Gastrocnemius medialis (tissue), 4 donors: ENCODE data around the gene MINAR2. TPM values are rescaled to one million over a fixed set of nuclear protein-coding genes. Genes with fewer than 3 reads are reported as not detected.

Experiments
- ATAC-seq, 2 donors: fragments of 150-250 bp; one replicate each; pipeline ENCODE4 v1.9.1; 2016
- DNase-seq, 2 donors: peaks; one replicate each; pipeline ENCODE4 v3.0.0-alpha.2; 2019
- H3K27ac ChIP-seq, 4 donors: fragments of 200-600 bp; sonication (generic); 1 replicate in 1 of 4; 2 replicates in 3 of 4; pipeline ENCODE4 v1.5.1; 2016 to 2018; ENCODE audit warnings: mild to moderate bottlenecking in 2 of 4, moderate library complexity in 1 of 4
- H3K27me3 ChIP-seq, 3 donors: fragments of 200-600 bp; sonication (generic) in 2 of 3; 1 replicate in 1 of 3; 2 replicates in 2 of 3; pipeline versions ENCODE4 v1.5.1 to v1.6.0; 2016 to 2019; ENCODE audit warnings: mild to moderate bottlenecking in 1 of 3, moderate library complexity in 1 of 3
- H3K36me3 ChIP-seq, 2 donors: fragments of 200-600 bp; sonication (generic) in 1 of 2; one replicate each; pipeline ENCODE4 v1.5.1; 2017 to 2018
- H3K4me1 ChIP-seq, 2 donors: fragments of 200-600 bp; sonication (generic) in 1 of 2; one replicate each; pipeline ENCODE4 v1.5.1; 2016 to 2017; ENCODE audit warnings: mild to moderate bottlenecking in 2 of 2
- H3K4me3 ChIP-seq, 4 donors: fragments of 200-600 bp; sonication (generic) in 3 of 4; 1 replicate in 1 of 4; 2 replicates in 3 of 4; pipeline ENCODE4 v1.5.1; 2016 to 2019; ENCODE audit warnings: mild to moderate bottlenecking in 2 of 4
- H3K9me3 ChIP-seq, 3 donors: fragments of 200-600 bp; sonication (generic) in 2 of 3; 1 replicate in 1 of 3; 2 replicates in 2 of 3; pipeline ENCODE4 v1.5.1; 2016 to 2019
- POLR2A ChIP-seq, 2 donors: fragments of 450-650 bp; IDR thresholded peaks; one replicate each; pipeline ENCODE4 v1.6.1; 2017; ENCODE audit warnings: antibody characterized with exemption in 2 of 2, mild to moderate bottlenecking in 2 of 2, moderate library complexity in 2 of 2
- in situ Hi-C, 4 donors: fragments of 200-750 bp; cut with MboI; loops; one replicate each; pipeline versions ENCODE4 v1.15.0 to v1.8.0; 2017; ENCODE audit warnings: low sequenced_read_pairs in 4 of 4
- intact Hi-C: fragments of 100-400 bp; cut with DNase I; formaldehyde crosslinking; loops from one replicate; pipeline ENCODE4 v1.15.1; 2023; ENCODE audit warnings: low total_unique reads
- total RNA-seq, 4 donors: library from RNA; depleted of rRNA; stranded (reverse); fragments of >200 nt; gene quantifications; one replicate each; pipeline versions ENCODE4 v1.1.0 to v1.2.3, GENCODE V29; 2016
- TF ChIP-seq, protein P1 (sequence below), 5 experiments: fragments of 450-650 bp in 3 of 5; fragments of 200-600 bp in 2 of 5; sonication (generic) in 2 of 5; IDR thresholded peaks in 4 of 5; conservative IDR thresholded peaks in 1 of 5; 1 replicate in 4 of 5; 2 replicates in 1 of 5; pipeline ENCODE4 v1.5.1; 2016 to 2019; ENCODE audit warnings: antibody characterized with exemption in 5 of 5, mild to moderate bottlenecking in 3 of 5, moderate library complexity in 3 of 5

MINAR2 gene
- total RNA-seq, 4 donors from 2014 or later = not detected

DNA sequence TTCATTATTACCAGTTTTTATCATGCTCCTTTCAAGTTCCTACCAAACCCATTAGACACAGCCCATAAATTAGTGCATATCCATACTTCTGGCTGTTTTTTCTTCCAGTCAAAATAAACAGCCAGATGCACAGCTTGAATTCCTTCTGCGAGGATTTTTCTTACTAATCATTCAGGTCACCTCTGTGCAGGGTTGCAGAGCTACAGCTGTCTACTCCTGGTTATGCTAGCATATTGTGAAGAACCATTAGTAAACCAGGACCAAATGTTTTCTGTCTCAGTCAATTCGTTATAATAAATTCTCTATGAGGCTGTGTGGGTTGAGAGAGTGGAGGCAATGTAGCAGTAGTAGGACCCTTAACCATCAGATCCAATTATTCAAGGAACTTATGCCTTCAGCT lies 8.1 kb upstream of the MINAR2 start:
- no peak for TF ChIP-seq POLR2A (IDR thresholded peaks at IDR 0.05)
- TF ChIP-seq, protein P1, sequence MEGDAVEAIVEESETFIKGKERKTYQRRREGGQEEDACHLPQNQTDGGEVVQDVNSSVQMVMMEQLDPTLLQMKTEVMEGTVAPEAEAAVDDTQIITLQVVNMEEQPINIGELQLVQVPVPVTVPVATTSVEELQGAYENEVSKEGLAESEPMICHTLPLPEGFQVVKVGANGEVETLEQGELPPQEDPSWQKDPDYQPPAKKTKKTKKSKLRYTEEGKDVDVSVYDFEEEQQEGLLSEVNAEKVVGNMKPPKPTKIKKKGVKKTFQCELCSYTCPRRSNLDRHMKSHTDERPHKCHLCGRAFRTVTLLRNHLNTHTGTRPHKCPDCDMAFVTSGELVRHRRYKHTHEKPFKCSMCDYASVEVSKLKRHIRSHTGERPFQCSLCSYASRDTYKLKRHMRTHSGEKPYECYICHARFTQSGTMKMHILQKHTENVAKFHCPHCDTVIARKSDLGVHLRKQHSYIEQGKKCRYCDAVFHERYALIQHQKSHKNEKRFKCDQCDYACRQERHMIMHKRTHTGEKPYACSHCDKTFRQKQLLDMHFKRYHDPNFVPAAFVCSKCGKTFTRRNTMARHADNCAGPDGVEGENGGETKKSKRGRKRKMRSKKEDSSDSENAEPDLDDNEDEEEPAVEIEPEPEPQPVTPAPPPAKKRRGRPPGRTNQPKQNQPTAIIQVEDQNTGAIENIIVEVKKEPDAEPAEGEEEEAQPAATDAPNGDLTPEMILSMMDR (IDR thresholded peaks at IDR 0.05 in 4 of 5, conservative IDR thresholded peaks at IDR 0.05 in 1 of 5) = no peak

DNA sequence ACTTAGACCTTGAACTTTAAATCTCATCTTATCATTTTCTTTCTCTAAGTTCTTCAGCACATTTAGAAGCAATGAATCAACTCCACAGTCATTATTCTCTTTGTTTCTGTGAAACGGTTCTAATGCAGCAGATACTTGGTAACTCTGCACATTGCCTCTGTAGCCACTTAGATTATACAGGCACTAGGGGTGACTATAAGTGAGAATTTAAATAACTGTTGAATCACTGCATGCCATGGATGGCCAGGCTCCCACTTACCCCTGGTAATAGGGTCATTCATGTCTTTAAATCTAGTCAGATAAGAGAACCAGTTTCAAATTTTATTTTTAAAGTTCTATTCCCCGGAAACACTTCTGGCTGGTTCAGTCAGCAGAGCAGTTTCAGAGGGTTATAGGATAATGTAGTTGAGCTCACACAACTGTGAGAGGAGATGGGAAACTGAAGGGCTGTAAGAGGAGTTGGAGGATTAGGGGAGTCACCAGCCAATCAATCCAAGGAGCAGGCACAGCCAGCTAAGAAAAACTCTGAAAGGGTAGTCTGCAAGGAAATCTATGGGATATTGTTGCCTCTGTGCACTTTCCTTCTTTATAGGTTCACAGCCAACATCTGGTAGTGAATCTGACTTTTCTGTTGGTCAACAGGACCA lies 4.2 kb upstream of the MINAR2 start:
- H3K27ac ChIP-seq = no peak overlapping the region
- no peaks in the 10 kb centered on the region for H3K9me3 ChIP-seq
- no peaks in the 10 kb centered on the region for H3K4me1 ChIP-seq
- DNase-seq (no peak), ATAC-seq (no peak)
- H3K27me3 ChIP-seq = no peaks in the 10 kb centered on the region
- intact Hi-C loops = no loop called here
- in situ Hi-C loops = no loop called here
- H3K36me3 ChIP-seq = no peaks in the 10 kb centered on the region
- TF ChIP-seq, protein P1 (IDR thresholded peaks at IDR 0.05 in 4 of 5, conservative IDR thresholded peaks at IDR 0.05 in 1 of 5) = no peak
- TF ChIP-seq POLR2A (IDR thresholded peaks at IDR 0.05) = no peak
- no peak overlapping the region for H3K4me3 ChIP-seq

More for the DNA sequence above, 8.1 kb upstream of the MINAR2 start:
- in situ Hi-C loops (no loop called here), intact Hi-C loops (no loop called here)
- ATAC-seq (no peak), DNase-seq (no peak)
- Histone ChIP-seq H3K27me3 (no peaks in the 10 kb centered on the region), H3K9me3 (no peaks in the 10 kb centered on the region), H3K4me3 (no peak overlapping the region), H3K27ac (no peak overlapping the region), H3K4me1 (no peaks in the 10 kb centered on the region), H3K36me3 (no peaks in the 10 kb centered on the region)

DNA sequence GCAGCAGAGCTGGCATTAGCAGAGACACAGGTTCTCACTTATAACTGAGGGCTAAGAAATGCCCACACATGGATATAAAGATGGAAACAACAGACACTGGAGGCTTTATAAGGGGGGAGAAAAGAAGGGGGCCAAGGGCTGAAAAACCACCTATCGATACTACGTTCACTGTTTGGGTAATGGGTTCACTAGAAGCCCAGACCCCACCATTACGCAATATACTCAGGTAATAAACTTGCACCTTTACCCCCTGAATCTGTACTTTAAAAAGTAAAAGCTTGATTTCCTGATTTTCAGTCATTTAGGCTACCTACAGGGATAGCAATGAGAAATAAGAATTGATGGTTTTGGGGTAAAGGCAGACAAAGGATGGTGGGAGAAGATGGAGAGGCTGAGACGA lies 1.9 kb upstream of the MINAR2 start:
- in situ Hi-C loops = no loop called here
- no peak for TF ChIP-seq POLR2A (IDR thresholded peaks at IDR 0.05)
- TF ChIP-seq, protein P1 (IDR thresholded peaks at IDR 0.05 in 4 of 5, conservative IDR thresholded peaks at IDR 0.05 in 1 of 5) = no peak
- no peaks in the 10 kb centered on the region for H3K27me3 ChIP-seq
- no peak overlapping the region for H3K27ac ChIP-seq
- no peaks in the 10 kb centered on the region for H3K4me1 ChIP-seq
- no peaks in the 10 kb centered on the region for H3K36me3 ChIP-seq
- no peak for ATAC-seq
- no peak overlapping the region for H3K4me3 ChIP-seq
- DNase-seq = no peak
- H3K9me3 ChIP-seq = no peaks in the 10 kb centered on the region
- intact Hi-C loops = no loop called here

DNA sequence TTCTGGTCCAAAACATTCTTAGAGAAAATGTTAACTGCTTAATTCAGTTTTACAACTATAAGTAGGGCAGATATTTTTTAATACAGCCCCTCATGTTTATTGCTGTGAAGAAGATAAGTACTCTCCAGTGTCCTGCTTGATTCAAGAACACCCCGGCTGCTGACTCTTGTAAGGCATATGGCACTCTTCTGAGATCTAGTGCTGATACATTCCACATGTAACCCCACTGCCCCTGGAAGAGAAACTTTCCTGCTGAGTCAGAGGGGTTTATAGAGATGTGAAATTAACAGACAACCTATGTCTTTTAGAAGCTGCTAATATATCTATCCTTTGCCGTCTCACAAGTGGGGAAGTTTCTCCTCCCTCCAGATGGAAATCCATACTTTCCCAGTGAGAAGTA lies 1.0 kb upstream of the MINAR2 start:
- no peak for TF ChIP-seq POLR2A (IDR thresholded peaks at IDR 0.05)
- TF ChIP-seq, protein P1 (IDR thresholded peaks at IDR 0.05 in 4 of 5, conservative IDR thresholded peaks at IDR 0.05 in 1 of 5) = no peak
- H3K4me3 ChIP-seq = no peak overlapping the region
- no peaks in the 10 kb centered on the region for H3K4me1 ChIP-seq
- in situ Hi-C loops (no loop called here), intact Hi-C loops (no loop called here)
- H3K9me3 ChIP-seq = no peaks in the 10 kb centered on the region
- H3K27me3 ChIP-seq = no peaks in the 10 kb centered on the region
- no peak for DNase-seq
- H3K27ac ChIP-seq = no peak overlapping the region
- H3K36me3 ChIP-seq = no peaks in the 10 kb centered on the region
- no peak for ATAC-seq
